Prostate gland (tissue), 2 donors: ENCODE results near the gene ATP1A3. TPM values are rescaled to one million over a fixed set of nuclear protein-coding genes. Genes with fewer than 3 reads are reported as not detected.
"Not testable (repeated sequence)": the region's sequence is repeated elsewhere in the genome, so short reads cannot be mapped to it uniquely, and the experiment has no call there.

ENCODE experiments used
- DNase-seq: peaks from one replicate; pipeline ENCODE4 v3.0.0-alpha.2; 2019; ENCODE audit warnings: low spot score
- H3K27ac ChIP-seq, 2 donors: fragments of 200-600 bp; sonication (generic); 2 replicates each; pipeline ENCODE4 v1.5.1; 2017 to 2019
- H3K27me3 ChIP-seq: fragments of 200-600 bp; sonication (generic); replicated peaks from 2 replicates; pipeline ENCODE4 v1.5.1; 2019; ENCODE audit not compliant: insufficient read depth
- H3K36me3 ChIP-seq, 2 donors: fragments of 200-600 bp; sonication (generic); 1 replicate in 1 of 2; 2 replicates in 1 of 2; pipeline versions ENCODE4 v1.5.1 to v1.8.1; 2017 to 2019
- H3K4me1 ChIP-seq: fragments of 200-600 bp; sonication (generic); replicated peaks from 2 replicates; pipeline ENCODE4 v1.5.1; 2019
- H3K4me3 ChIP-seq, 2 donors: fragments of 200-600 bp; sonication (generic); 2 replicates each; pipeline ENCODE4 v1.5.1; 2017 to 2019
- H3K9me3 ChIP-seq: fragments of 200-600 bp; sonication (generic); 2 replicates; pipeline ENCODE4 v1.5.1; 2017
- POLR2A ChIP-seq: fragments of 450-650 bp; IDR thresholded peaks from one replicate; pipeline ENCODE4 v1.6.1; 2016; ENCODE audit warnings: antibody characterized with exemption, mild to moderate bottlenecking
- POLR2AphosphoS5 ChIP-seq: sonication (generic); formaldehyde crosslinking; IDR thresholded peaks from one replicate; pipeline ENCODE4 v1.6.1; 2017; ENCODE audit warnings: antibody characterized with exemption
- WGBS: methylation state at CpG from one replicate; pipeline ENCODE4 v1.1.5; 2018; 5-methylcytosine and 5-hydroxymethylcytosine counted together
- intact Hi-C: fragments of 100-400 bp; cut with DNase I; formaldehyde crosslinking; loops from one replicate; pipeline ENCODE4 v1.14.2; 2022
- total RNA-seq, 2 donors: library from RNA; depleted of rRNA; stranded (reverse); fragments of >200 nt; gene quantifications; one replicate each; pipeline ENCODE4 v1.1.0, GENCODE V29; 2016
- TF ChIP-seq, protein P1 (sequence below), 4 experiments: fragments of 200-600 bp in 2 of 4; fragments of 450-650 bp in 2 of 4; sonication (generic) in 2 of 4; IDR thresholded peaks; 1 replicate in 3 of 4; 2 replicates in 1 of 4; pipeline ENCODE4 v1.5.1; 2016 to 2019; ENCODE audit warnings: antibody characterized with exemption in 4 of 4, mild to moderate bottlenecking in 2 of 4, moderate library complexity in 2 of 4

ATP1A3 gene
- total RNA-seq, 2 donors from 2014 or later: 0.27 to 3.7 TPM

DNA sequence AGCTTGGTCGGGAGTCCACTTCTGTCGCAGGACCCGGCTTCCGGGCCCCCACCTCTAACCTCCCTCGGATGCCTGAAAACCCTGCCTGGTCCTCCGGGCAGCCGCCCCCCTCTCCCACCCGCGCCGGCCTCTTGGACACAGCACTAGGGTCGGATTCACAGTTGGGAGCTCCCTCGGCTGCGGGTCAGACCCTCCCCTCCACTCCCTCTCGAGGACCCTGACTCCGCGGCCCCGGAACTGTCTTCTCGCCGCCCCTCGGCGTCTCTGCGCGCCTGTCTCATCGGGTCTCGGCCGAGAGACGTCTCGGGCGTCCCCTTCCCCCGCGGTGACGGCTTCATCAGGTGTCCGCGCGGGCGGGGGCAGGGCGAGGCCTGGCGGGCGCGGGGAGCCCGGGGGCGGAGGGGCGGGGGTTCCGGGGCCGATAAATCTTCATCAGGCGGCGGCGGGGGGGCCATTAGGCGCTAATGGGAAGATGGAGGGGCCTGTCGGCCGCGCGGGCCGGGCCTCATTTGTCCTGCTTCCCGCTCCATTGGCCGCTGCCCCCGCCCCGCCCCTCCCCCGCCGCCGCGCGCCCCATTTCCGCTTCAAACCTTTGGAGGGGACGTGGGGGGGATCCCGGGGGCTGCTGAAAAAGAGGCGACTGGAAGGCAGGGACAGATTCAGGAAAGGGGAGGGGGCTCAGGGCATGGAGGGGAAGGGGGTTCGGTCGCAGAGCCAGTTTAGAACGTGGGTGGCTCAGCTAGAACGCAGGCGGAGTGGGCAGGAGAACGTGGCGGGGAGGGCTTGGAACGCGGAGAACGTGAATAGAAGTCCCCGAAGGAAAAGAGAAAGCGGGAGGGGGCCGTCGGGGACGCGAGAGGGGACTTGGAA, 53.9 kb downstream of the ATP1A3 start:
- intact Hi-C loops: no loop called here
- Histone ChIP-seq H3K36me3 (no peaks in the 10 kb centered on the region), H3K27me3 (no peaks in the 10 kb centered on the region), H3K9me3 (no peaks in the 10 kb centered on the region), H3K4me3 (peak overlapping the region; percentile 27 to 48), H3K4me1 (peaks cover 9% of the 10 kb centered on the region), H3K27ac (no peak overlapping the region)
- DNase-seq: no peak
- TF ChIP-seq, protein P1, sequence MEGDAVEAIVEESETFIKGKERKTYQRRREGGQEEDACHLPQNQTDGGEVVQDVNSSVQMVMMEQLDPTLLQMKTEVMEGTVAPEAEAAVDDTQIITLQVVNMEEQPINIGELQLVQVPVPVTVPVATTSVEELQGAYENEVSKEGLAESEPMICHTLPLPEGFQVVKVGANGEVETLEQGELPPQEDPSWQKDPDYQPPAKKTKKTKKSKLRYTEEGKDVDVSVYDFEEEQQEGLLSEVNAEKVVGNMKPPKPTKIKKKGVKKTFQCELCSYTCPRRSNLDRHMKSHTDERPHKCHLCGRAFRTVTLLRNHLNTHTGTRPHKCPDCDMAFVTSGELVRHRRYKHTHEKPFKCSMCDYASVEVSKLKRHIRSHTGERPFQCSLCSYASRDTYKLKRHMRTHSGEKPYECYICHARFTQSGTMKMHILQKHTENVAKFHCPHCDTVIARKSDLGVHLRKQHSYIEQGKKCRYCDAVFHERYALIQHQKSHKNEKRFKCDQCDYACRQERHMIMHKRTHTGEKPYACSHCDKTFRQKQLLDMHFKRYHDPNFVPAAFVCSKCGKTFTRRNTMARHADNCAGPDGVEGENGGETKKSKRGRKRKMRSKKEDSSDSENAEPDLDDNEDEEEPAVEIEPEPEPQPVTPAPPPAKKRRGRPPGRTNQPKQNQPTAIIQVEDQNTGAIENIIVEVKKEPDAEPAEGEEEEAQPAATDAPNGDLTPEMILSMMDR (IDR thresholded peaks at IDR 0.05): no peak
- TF ChIP-seq POLR2AphosphoS5: no peak
- no peak for TF ChIP-seq POLR2A
- WGBS: 5% methylated on average over 55 of the region's 83 CpGs

DNA sequence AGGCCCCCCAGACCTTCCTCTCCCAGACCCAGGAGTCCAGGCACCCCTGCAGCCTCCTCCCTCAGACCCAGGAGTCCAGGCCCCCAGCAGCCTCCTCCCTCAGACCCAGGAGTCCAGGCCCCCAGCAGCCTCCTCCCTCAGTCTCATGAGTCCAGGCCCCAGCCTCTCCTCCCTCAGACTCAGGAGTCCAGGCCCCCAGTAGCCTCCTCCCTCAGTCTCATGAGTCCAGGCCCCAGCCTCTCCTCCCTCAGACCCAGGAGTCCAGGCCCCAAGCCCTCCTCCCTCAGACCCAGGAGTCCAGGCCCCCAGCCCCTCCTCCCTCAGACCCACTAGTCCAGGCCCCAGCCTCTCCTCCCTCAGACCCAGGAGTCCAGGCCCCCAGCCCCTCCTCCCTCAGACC, 54.8 kb downstream of the ATP1A3 start:
- H3K36me3 ChIP-seq, DNase-seq, H3K9me3 ChIP-seq, H3K4me1 ChIP-seq, H3K27me3 ChIP-seq, H3K27ac ChIP-seq, H3K4me3 ChIP-seq, intact Hi-C loops: not testable (repeated sequence)

DNA sequence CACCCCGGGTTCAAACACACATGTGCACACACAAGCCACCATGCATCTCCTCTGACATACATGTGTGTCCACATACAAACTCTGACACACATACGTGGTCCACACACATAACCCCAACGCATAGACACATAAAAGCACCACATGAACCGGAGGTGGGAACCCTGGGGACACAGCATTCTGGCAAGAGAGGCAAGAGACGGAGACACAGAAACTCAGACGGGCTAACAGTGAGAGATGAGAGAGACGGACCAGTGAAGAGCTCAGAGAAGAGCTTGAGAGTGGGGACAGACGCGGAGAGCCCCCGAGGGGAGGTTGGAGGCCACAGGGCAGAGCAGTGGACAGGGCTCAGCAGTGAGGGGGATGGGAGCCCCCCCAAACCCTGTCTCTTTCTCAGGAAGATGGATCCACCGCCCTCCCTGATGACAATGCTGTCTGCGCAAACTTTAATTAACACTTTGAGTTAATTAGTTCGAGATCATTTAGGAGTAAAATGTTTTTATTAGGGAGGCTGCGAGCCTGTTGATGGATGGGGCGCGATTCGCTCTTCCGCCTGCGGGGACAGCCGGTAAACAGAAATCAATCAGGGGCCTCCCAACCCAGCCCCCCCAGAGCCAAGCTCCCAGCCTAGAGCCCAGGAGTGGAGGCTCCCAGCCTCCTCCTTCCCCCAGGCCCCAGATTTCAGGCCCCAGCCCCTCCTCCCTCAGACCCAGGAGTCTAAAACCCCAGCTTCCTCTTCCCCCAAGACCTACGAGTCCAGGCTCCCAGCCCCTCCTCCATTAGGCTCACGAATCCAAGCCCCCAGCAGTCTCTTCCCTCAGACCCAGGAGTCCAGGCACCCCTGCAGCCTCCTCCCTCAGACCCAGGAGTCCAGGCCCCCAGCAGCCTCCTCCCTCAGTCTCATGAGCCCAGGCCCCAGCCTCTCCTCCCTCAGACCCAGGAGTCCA, 56.2 kb downstream of the ATP1A3 start:
- no peak overlapping the region for H3K4me3 ChIP-seq
- H3K4me1 ChIP-seq: peaks cover 9% of the 10 kb centered on the region
- H3K36me3 ChIP-seq: no peaks in the 10 kb centered on the region
- intact Hi-C loops: no loop called here
- DNase-seq: no peak
- 47% methylated on average over 22 of the region's 22 CpGs for WGBS
- no peaks in the 10 kb centered on the region for H3K27me3 ChIP-seq
- H3K9me3 ChIP-seq: no peaks in the 10 kb centered on the region
- no peak overlapping the region for H3K27ac ChIP-seq
- TF ChIP-seq POLR2AphosphoS5: no peak
- TF ChIP-seq, protein P1 (IDR thresholded peaks at IDR 0.05): no peak
- TF ChIP-seq POLR2A: no peak

DNA sequence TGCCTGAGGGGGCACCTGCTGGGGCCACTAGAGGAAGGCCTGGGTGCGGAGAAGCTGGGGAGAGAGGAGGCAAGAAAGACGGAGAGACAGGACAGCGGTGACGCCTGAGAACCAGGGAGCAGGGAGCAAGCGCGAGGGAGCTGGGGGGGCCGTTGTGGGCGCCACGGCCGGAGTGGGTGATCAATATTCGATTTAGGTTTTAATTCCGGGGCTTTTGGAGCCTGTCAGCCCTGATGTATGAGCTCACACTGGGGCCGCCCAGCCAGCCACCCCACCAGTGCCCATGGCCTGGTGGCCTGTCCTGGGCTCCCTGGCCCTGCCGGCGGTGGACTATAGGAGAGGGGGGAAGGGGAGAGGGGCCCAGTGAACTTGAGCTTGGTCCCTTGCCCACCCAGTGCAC, 57.1 kb downstream of the ATP1A3 start:
- WGBS: 56% methylated on average over 13 of the region's 15 CpGs
- Histone ChIP-seq H3K27ac (no peak overlapping the region), H3K9me3 (no peaks in the 10 kb centered on the region), H3K4me3 (no peak overlapping the region), H3K4me1 (peaks cover 9% of the 10 kb centered on the region), H3K27me3 (peaks cover 3% of the 10 kb centered on the region), H3K36me3 (no peaks in the 10 kb centered on the region)
- DNase-seq: no peak
- intact Hi-C loops: no loop called here
- TF ChIP-seq POLR2AphosphoS5 (no peak), POLR2A (no peak)
- TF ChIP-seq, protein P1 (IDR thresholded peaks at IDR 0.05): no peak

DNA sequence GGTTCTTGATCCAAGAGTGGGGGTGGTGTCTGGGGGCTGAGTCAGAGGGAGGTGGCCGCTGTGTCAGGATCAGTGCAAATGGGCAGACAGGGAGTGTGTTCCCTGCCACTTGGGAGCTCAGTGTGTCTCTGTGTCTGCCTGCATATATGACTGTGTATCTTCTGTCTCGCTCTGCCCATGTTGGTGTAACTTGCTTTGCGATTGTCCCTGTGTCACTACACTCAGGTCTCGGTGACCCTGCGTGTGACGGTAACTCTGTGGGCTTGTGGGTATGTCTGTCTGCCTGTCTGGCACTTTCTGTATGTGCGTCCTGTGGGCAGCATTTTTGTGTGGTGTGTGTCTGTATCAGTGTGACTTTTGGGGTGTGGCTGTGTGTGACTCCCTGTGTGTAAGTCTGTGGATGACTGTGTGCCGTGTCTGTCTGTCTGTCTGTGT, 57.6 kb downstream of the ATP1A3 start:
- Histone ChIP-seq H3K27me3 (peaks cover 3% of the 10 kb centered on the region), H3K9me3 (no peaks in the 10 kb centered on the region), H3K27ac (no peak overlapping the region), H3K4me1 (peaks cover 9% of the 10 kb centered on the region), H3K4me3 (no peak overlapping the region), H3K36me3 (no peaks in the 10 kb centered on the region)
- no peak for DNase-seq
- no peak for TF ChIP-seq POLR2A
- 70% methylated on average over 8 of the region's 8 CpGs for WGBS
- intact Hi-C loops: no loop called here
